ENCODE data around the gene PACRGL. TPM values are rescaled to one million over a fixed set of nuclear protein-coding genes. Genes with fewer than 3 reads are reported as not detected.

PACRGL gene
- total RNA-seq: 10 to 100 TPM; 16.6 to 31.5 (median 23.4) TPM

DNA sequence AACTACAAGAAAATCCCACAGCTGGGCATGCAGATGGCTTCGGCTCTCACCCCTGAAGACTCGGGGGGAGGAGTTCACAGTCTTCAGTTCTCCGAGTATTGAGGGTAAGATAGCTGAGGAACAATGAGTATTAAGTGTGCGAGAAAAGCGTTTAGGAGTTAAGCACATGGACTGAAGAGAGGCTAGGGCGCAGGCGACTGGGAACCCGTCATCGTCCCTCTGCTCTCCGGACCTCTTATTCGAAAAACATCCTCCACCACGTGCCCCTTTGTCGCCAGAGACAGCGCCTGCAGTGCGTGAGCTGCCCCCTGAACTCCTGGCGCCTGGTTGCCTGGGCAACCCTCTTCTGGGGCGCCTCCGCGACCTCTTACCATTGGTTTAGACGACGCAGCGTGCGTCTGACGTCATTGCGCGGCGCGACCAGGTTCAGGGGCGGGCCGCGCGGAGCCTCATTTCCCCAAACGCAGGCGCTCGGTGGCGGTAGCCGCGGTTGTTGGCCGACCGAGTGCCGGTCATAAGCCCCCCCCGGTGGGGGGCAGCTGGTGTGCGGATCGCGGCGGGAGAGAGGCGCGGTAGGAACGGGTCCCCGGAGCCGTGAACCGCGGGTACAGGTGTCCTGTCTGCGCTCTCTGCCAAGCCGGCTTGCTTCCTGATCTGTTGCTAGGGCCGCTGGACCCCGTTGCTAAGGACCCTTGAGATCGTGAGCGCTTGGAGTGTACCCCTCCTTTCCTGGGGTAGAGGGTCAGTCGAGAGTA lies at the start of gene PACRGL:
TSS of gene PACRGL (plus strand) at position 452 of the 755 bp plus-strand sequence. CDS start 4,024 bp downstream, outside the sequence.
- peaks cover 9 to 24% of the 10 kb centered on the region in 2 donors for H3K4me1 ChIP-seq (replicated peaks in 1 of 2)
- peak; percentile 98 to 99 (median 99) for ATAC-seq (replicated peaks in 6 of 8)
- peak within 1 kb of the TSS; percentile 86 to 87 for H3K27ac ChIP-seq
- in situ Hi-C loops (cut with MboI; ENCODE audit: low pct_unique_long_range_greater_than_20kb in 2 of 9, low sequenced_read_pairs in 9 of 9, unreplicated experiment in 9 of 9): no loop called here
- WGBS, 10 experiments: 0 to 5% (median 0%) methylated on average over 1 to 25 of the region's 60 CpGs; no CpG with 5 or more reads in 1 of the 10 experiments
- peak within 1 kb of the TSS; percentile 77 to 99 (median 97) for H3K4me3 ChIP-seq

DNA sequence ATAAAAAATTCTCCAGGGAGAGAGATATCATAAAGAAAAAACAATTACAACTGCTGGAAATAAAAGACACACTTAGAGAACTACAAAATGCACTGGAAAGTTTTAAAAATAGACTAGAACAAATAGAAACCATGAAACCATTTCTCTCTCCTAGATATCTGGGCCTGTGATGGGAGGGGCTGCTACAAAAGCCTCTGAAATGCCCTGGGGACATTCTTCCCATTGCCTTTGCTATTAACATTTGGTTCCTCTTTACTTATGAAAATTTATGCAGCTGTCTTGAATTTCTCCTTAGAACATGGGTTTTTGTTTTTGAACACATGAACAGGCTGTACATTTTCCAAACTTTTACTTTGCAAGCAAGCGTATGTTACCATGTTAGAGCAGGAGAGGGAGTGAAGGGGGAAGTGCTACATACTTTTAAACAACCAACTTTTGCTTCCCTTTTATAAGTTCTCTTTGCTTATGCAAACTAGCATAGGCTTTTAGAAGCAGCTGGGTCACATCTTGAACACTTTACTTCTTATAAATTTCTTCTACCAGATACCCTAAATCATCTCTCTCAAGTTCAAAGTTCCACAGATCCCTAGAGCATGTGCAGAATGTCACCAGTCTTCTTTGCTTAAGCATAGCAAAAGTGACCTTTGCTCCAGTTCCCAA lies 47.9 kb upstream of the PACRGL start:
- peak in 3 of 8 experiments; percentile 56 to 97 (median 73) for ATAC-seq (replicated peaks in 6 of 8)
- WGBS, 10 experiments: 0 to 100% (median 100%) methylated on average over 1 of the region's 1 CpG; no CpG with 5 or more reads in 3 of the 10 experiments
- no peak overlapping the region for H3K4me3 ChIP-seq
- no peaks in the 10 kb centered on the region for H3K4me1 ChIP-seq (replicated peaks in 1 of 2)
- H3K27ac ChIP-seq: no peak overlapping the region
- in situ Hi-C loops (cut with MboI; ENCODE audit: low pct_unique_long_range_greater_than_20kb in 2 of 9, low sequenced_read_pairs in 9 of 9, unreplicated experiment in 9 of 9): no loop called here

DNA sequence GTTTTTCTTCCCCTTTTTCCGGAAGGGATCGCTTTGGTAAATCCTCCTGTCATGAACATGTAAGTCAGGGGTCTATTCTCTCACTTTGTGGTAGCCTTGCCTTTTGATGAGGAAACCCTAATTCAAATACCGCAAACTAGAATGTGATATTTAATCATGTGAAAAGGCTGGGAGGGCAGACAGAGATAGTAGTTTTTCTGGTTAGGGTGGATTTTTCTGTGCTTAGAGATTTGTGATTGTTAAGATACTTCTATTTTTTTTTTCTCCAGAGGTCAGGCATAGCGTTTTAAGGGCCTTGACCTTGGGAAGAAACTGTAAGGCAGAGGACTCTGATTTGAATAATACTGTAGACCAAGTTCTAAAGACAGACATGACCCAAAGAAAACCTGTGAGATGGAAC lies 41.8 kb upstream of the PACRGL start:
- in situ Hi-C loops (cut with MboI; ENCODE audit: low pct_unique_long_range_greater_than_20kb in 2 of 9, low sequenced_read_pairs in 9 of 9, unreplicated experiment in 9 of 9): no loop called here
- Histone ChIP-seq H3K4me1 (replicated peaks in 1 of 2) (peaks cover 0 to 6% of the 10 kb centered on the region in 2 donors), H3K4me3 (no peak overlapping the region), H3K27ac (no peak overlapping the region)
- 43 to 88% (median 75%) methylated on average over 1 to 4 of the region's 4 CpGs for whole genome bisulfite sequencing, 10 experiments
- no peak for ATAC-seq (replicated peaks in 6 of 8)

DNA sequence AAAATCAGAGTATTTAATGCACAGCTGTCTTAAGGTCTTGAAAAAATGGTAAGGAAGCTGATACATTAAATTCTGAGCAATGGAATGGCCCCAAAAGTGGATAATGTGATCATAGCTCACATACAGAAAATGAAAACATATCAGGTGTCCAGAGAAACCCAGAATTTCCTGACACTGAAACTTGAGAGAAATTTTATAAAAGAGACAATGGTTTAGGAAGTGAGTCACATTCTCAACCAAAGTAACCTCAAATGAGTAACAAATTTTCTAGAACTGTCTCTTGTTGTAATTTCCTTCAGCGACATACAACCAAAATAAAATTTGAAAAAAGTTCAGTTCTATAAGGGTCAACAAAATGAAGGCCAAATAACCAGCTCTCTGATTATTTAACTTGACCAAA lies 37.4 kb upstream of the PACRGL start:
- in situ Hi-C loops (cut with MboI; ENCODE audit: low pct_unique_long_range_greater_than_20kb in 2 of 9, low sequenced_read_pairs in 9 of 9, unreplicated experiment in 9 of 9): no loop called here
- WGBS, 10 experiments: 0 to 45% (median 13%) methylated on average over 1 of the region's 1 CpG; no CpG with 5 or more reads in 6 of the 10 experiments
- H3K4me3 ChIP-seq: no peak overlapping the region
- no peak overlapping the region for H3K27ac ChIP-seq
- peaks cover 3 to 31% of the 10 kb centered on the region in 2 donors for H3K4me1 ChIP-seq (replicated peaks in 1 of 2)
- ATAC-seq (replicated peaks in 6 of 8): no peak

- no peak overlapping the region for H3K27ac ChIP-seq
- H3K4me3 ChIP-seq: no peak overlapping the region
- peak in 5 of 8 experiments; percentile 73 to 93 (median 85) for ATAC-seq (replicated peaks in 6 of 8)
- 16 to 87% (median 40%) methylated on average over 1 to 4 of the region's 4 CpGs; no CpG with 5 or more reads in 2 of the 10 experiments for WGBS, 10 experiments
- in situ Hi-C loops (cut with MboI; ENCODE audit: low pct_unique_long_range_greater_than_20kb in 2 of 9, low sequenced_read_pairs in 9 of 9, unreplicated experiment in 9 of 9): no loop called here
- peaks cover 9 to 29% of the 10 kb centered on the region in 2 donors for H3K4me1 ChIP-seq (replicated peaks in 1 of 2)
These were observed 34.0 kb upstream of the PACRGL start for GRCh38 chr4:20666012-20666860.

GRCh38 chr4:20672262-20672661 lies 28.0 kb upstream of the PACRGL start:
- WGBS, 10 experiments: 0 to 83% (median 67%) methylated on average over 1 of the region's 1 CpG; no CpG with 5 or more reads in 3 of the 10 experiments
- in situ Hi-C loops (cut with MboI; ENCODE audit: low pct_unique_long_range_greater_than_20kb in 2 of 9, low sequenced_read_pairs in 9 of 9, unreplicated experiment in 9 of 9): no loop called here
- no peak overlapping the region for H3K4me3 ChIP-seq
- H3K4me1 ChIP-seq (replicated peaks in 1 of 2): peaks cover 19 to 25% of the 10 kb centered on the region in 2 donors
- ATAC-seq (replicated peaks in 6 of 8): no peak
- H3K27ac ChIP-seq: no peak overlapping the region

DNA sequence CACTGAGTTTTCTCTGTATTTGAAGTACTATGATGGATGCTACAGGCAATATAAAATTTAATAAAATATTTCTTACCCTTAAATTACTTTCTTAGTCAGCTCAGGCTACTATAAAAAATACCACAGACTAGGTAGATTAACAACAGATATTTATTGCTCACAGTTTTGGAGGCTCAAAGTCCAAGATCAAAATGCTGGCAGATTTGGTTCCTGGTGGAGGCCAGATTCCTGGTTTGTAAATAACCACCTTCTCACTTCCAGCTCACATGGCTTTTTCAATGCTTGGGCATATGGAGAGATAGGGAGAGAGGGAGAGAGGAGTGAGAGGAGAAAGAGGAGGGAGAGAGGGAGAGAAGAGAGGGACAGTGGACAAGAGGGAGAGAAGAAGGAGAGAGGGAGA lies 24.5 kb upstream of the PACRGL start:
- Histone ChIP-seq H3K4me1 (replicated peaks in 1 of 2) (peaks cover 10 to 26% of the 10 kb centered on the region in 2 donors), H3K4me3 (no peak overlapping the region), H3K27ac (no peak overlapping the region)
- no peak for ATAC-seq (replicated peaks in 6 of 8)
- in situ Hi-C loops (cut with MboI; ENCODE audit: low pct_unique_long_range_greater_than_20kb in 2 of 9, low sequenced_read_pairs in 9 of 9, unreplicated experiment in 9 of 9): loop anchor here in 6 of 9 experiments (25.0 kb wide), 3 partner anchors 263 to 1988 kb away; no protein-coding TSS in a partner anchor

- Histone ChIP-seq H3K4me1 (replicated peaks in 1 of 2) (peaks cover 10 to 26% of the 10 kb centered on the region in 2 donors), H3K27ac (no peak overlapping the region), H3K4me3 (peak overlapping the region in 1 of 5 donors; percentile 6)
- peak in 5 of 8 experiments; percentile 96 to 99 (median 99) for ATAC-seq (replicated peaks in 6 of 8)
- in situ Hi-C loops (cut with MboI; ENCODE audit: low pct_unique_long_range_greater_than_20kb in 2 of 9, low sequenced_read_pairs in 9 of 9, unreplicated experiment in 9 of 9): loop anchor here in 6 of 9 experiments (25.0 kb wide), 3 partner anchors 264 to 1989 kb away; no protein-coding TSS in a partner anchor
- 11 to 70% (median 50%) methylated on average over 2 to 8 of the region's 8 CpGs; no CpG with 5 or more reads in 1 of the 10 experiments for WGBS, 10 experiments
These were observed 23.6 kb upstream of the PACRGL start for GRCh38 chr4:20676501-20677197.

GRCh38 chr4:20678400-20678799 lies 21.9 kb upstream of the PACRGL start:
- Histone ChIP-seq H3K4me1 (replicated peaks in 1 of 2) (peaks cover 10 to 29% of the 10 kb centered on the region in 2 donors), H3K4me3 (no peak overlapping the region), H3K27ac (no peak overlapping the region)
- no peak for ATAC-seq (replicated peaks in 6 of 8)
- in situ Hi-C loops (cut with MboI; ENCODE audit: low pct_unique_long_range_greater_than_20kb in 2 of 9, low sequenced_read_pairs in 9 of 9, unreplicated experiment in 9 of 9): loop anchor here in 6 of 9 experiments (25.0 kb wide), 3 partner anchors 266 to 1991 kb away; no protein-coding TSS in a partner anchor
- 63 to 100% (median 88%) methylated on average over 1 to 3 of the region's 3 CpGs; no CpG with 5 or more reads in 2 of the 10 experiments for WGBS, 10 experiments

DNA sequence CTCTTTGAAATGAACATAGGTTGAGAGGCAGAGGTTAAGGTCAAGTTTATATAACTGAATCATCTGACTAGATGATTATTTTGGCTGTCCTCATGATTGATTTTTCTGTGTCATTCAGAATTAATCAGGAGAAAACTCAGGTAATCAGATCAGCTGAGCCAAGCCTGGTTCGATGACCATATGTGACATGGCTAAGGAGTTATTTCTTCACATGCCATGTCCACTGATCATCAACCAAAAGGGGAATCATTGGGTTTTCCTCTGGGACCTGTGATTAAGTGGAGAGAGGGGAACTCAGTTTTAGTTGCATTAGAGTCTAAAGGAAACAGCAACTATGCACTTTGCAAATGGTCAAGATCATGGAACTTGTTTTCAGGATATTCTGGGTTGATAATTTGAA lies 20.3 kb upstream of the PACRGL start:
- no peak overlapping the region for H3K27ac ChIP-seq
- no peak for ATAC-seq (replicated peaks in 6 of 8)
- in situ Hi-C loops (cut with MboI; ENCODE audit: low pct_unique_long_range_greater_than_20kb in 2 of 9, low sequenced_read_pairs in 9 of 9, unreplicated experiment in 9 of 9): loop anchor here in 7 of 9 experiments (10.0 to 25.0 kb wide), 4 partner anchors 268 to 1995 kb away; no protein-coding TSS in a partner anchor
- WGBS, 10 experiments: 0 to 100% (median 56%) methylated on average over 1 of the region's 1 CpG; no CpG with 5 or more reads in 5 of the 10 experiments
- no peak overlapping the region for H3K4me3 ChIP-seq
- H3K4me1 ChIP-seq (replicated peaks in 1 of 2): peaks cover 13 to 33% of the 10 kb centered on the region in 2 donors

GRCh38 chr4:20680736-20681135 lies 19.5 kb upstream of the PACRGL start:
- H3K4me3 ChIP-seq: no peak overlapping the region
- H3K27ac ChIP-seq: no peak overlapping the region
- peaks cover 13 to 33% of the 10 kb centered on the region in 2 donors for H3K4me1 ChIP-seq (replicated peaks in 1 of 2)
- no peak for ATAC-seq (replicated peaks in 6 of 8)
- in situ Hi-C loops (cut with MboI; ENCODE audit: low pct_unique_long_range_greater_than_20kb in 2 of 9, low sequenced_read_pairs in 9 of 9, unreplicated experiment in 9 of 9): loop anchor here in 7 of 9 experiments (10.0 to 25.0 kb wide), 4 partner anchors 268 to 1996 kb away; no protein-coding TSS in a partner anchor
- 0 to 100% (median 89%) methylated on average over 1 of the region's 1 CpG; no CpG with 5 or more reads in 2 of the 10 experiments for WGBS, 10 experiments

DNA sequence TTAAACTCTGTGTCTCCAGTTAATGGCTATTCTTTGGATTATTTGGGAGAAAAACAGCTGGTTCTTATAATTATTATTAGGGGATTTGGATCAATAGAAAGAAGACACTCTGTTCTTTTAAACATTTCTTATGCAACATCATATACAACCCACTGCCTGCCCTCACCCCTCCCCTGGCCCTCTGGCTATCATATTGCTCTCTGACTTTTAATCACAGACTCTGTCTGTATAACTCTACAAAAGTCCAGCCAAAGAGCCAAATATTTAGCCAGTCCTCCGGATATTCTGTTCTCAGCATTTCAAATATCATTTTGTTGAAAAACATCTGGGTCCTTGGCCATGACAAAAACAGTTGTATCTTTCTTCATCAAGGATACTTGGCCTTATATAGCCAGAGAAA lies 19.0 kb upstream of the PACRGL start:
- in situ Hi-C loops (cut with MboI; ENCODE audit: low pct_unique_long_range_greater_than_20kb in 2 of 9, low sequenced_read_pairs in 9 of 9, unreplicated experiment in 9 of 9): loop anchor here in 7 of 9 experiments (10.0 to 25.0 kb wide), 4 partner anchors 269 to 1996 kb away; no protein-coding TSS in a partner anchor
- no peak for ATAC-seq (replicated peaks in 6 of 8)
- Histone ChIP-seq H3K4me3 (no peak overlapping the region), H3K27ac (no peak overlapping the region), H3K4me1 (replicated peaks in 1 of 2) (peaks cover 11 to 28% of the 10 kb centered on the region in 2 donors)
- 0 to 100% (median 88%) methylated on average over 1 of the region's 1 CpG; no CpG with 5 or more reads in 1 of the 10 experiments for WGBS, 10 experiments

Data from motor neuron (in vitro differentiated cells).